BLaER1 (cell line): ENCODE data around the gene GPBP1L1.
"Not testable (repeated sequence)": the region's sequence is repeated elsewhere in the genome, so short reads cannot be mapped to it uniquely, and the experiment has no call there.

Source experiments
- H3K27ac ChIP-seq: shearing (Covaris generic); formaldehyde crosslinking; 2 replicates; pipeline ENCODE4 v1.8.1; 2022
- H3K27me3 ChIP-seq: shearing (Covaris generic); formaldehyde crosslinking; 2 replicates; pipeline ENCODE4 v1.8.1; 2022
- H3K36me3 ChIP-seq: shearing (Covaris generic); formaldehyde crosslinking; 2 replicates; pipeline ENCODE4 v1.8.1; 2022
- H3K4me1 ChIP-seq: shearing (Covaris generic); formaldehyde crosslinking; 2 replicates; pipeline ENCODE4 v1.8.1; 2022
- H3K4me2 ChIP-seq: shearing (Covaris generic); formaldehyde crosslinking; 2 replicates; pipeline ENCODE4 v1.8.1; 2022
- H3K4me3 ChIP-seq: shearing (Covaris generic); formaldehyde crosslinking; 2 replicates; pipeline ENCODE4 v1.8.1; 2022
- H3K9ac ChIP-seq: shearing (Covaris generic); formaldehyde crosslinking; 2 replicates; pipeline ENCODE4 v1.8.1; 2022
- H3K9me3 ChIP-seq: shearing (Covaris generic); formaldehyde crosslinking; 2 replicates; pipeline ENCODE4 v1.8.1; 2022
- H4K20me1 ChIP-seq: shearing (Covaris generic); formaldehyde crosslinking; 2 replicates; pipeline ENCODE4 v1.8.1; 2022
- Cebpa-rat ChIP-seq: shearing (Covaris generic); IDR thresholded peaks from 2 replicates; pipeline ENCODE4 v1.8.1; 2022

GPBP1L1 gene, protein sequence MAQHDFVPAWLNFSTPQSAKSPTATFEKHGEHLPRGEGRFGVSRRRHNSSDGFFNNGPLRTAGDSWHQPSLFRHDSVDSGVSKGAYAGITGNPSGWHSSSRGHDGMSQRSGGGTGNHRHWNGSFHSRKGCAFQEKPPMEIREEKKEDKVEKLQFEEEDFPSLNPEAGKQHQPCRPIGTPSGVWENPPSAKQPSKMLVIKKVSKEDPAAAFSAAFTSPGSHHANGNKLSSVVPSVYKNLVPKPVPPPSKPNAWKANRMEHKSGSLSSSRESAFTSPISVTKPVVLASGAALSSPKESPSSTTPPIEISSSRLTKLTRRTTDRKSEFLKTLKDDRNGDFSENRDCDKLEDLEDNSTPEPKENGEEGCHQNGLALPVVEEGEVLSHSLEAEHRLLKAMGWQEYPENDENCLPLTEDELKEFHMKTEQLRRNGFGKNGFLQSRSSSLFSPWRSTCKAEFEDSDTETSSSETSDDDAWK

DNA sequence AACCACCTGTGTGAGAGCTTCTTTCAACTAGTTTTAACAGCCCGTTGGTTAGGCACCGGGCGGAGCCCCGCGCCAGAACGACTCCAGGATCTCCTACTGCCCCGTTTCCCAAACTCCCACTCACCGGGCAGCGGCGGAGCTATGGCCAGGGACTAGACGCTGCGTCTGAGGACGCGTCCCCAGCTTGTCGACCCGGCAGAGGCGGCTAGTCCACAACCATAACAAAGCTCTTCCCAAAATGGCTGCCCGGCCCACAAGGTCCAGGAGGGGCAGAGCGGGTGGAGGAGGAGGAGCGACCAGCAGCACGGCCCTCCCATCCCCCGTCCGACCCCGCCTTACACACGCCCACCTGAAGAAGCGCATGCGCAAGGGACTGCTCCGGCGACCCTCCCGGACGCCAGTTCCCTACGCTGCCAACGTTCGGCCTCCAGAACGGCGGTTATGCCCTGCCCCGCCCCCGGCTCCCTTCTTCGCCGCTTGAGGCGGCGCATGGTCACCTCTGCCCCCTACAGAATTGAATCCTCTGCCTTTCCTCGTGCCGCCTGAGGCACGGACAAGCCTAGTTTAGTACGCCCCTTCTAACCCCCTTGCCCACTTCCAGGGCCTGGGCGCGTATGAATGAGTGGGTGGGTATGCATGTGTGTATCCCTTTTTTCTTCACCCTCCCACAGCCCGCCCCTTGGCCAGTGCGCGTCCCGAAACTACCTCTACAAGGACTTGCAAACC lies at the start of gene GPBP1L1:
TSS of gene GPBP1L1 (minus strand) at position 246 of the 726 bp plus-strand sequence. CDS start 27,446 bp downstream, outside the sequence.
- Histone ChIP-seq H4K20me1 (peaks cover 44% of the 10 kb centered on the region), H3K27ac (peak within 1 kb of the TSS; percentile 97), H3K4me2 (peak within 1 kb of the TSS; percentile 89), H3K9ac (peak within 1 kb of the TSS; percentile 97), H3K36me3 (peaks cover 24% of the 10 kb centered on the region), H3K27me3 (no peaks in the 10 kb centered on the region), H3K4me1 (peaks cover 46% of the 10 kb centered on the region), H3K9me3 (no peaks in the 10 kb centered on the region), H3K4me3 (peak within 1 kb of the TSS; percentile 99)
- no peak for TF ChIP-seq Cebpa-rat

DNA sequence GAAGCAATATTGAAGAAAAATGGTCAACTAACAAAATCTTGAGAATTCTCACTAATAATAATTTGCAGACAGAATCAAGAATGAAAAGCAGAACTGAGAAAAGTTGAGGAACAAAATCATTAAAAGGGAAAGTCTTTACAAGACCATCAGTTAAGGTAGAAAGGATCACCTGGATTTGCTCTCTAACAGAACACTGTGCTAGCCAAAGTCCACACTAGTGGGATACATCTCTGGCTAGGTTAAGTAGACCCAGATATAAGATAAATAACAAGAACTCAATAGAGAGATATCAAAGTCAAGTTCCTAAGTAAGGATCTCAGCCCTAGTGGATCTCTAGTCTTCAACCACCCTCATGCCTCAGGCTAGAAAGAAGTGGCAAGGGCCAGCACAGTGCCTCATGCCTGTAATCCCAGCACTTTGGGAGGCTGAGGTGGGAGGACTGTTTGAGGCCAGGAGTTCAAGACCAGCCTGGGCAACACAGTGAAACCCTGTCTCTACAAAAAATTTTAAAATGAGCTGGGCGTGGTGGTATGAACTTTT lies 44.5 kb upstream of the GPBP1L1 start:
- peaks cover 15% of the 10 kb centered on the region for H3K4me1 ChIP-seq
- H3K9me3 ChIP-seq: no peaks in the 10 kb centered on the region
- H3K9ac ChIP-seq: no peak overlapping the region
- no peak for TF ChIP-seq Cebpa-rat
- no peaks in the 10 kb centered on the region for H3K27me3 ChIP-seq
- H3K36me3 ChIP-seq: 0 out of 2 replicates have a peak, but pooled peaks cover 7% of the 10 kb centered on the region
- H3K27ac ChIP-seq: no peak overlapping the region
- no peaks in the 10 kb centered on the region for H4K20me1 ChIP-seq
- H3K4me2 ChIP-seq: no peak overlapping the region
- H3K4me3 ChIP-seq: no peak overlapping the region

DNA sequence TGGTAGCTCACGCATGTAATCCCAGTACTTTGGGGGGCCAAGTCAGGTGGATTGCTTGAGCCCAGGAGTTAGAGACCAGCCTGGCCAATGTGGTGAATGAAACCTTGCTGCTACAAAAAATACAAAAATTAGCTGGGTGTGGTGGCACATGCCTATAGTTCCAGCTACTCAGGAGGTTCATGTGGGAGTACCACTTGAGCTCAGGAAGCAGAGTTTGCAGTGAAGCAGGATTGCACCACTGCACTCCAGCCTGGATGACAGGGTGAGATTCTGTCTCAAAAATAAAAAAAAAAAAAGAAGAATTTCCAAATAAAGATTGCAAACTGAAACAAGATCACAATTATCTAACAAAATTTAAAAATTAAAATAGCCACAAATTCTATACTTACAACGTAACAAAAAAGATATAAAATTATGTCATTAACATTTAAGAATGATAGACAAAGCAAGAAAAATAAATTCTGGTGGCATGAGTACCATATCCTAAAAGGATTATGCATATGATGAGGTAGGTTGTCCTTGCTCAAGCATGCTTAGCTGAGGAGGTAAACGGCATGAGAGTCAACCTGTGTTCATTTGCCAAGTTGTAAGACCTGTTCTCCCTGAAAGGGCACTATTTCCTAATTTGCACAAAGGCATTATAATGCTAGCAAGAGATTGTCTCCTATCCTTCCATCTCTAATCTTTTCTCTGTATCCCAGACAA lies 43.9 kb upstream of the GPBP1L1 start:
- H3K27ac ChIP-seq: no peak overlapping the region
- no peaks in the 10 kb centered on the region for H3K27me3 ChIP-seq
- peaks cover 8% of the 10 kb centered on the region for H3K4me1 ChIP-seq
- H3K9ac ChIP-seq: no peak overlapping the region
- H4K20me1 ChIP-seq: no peaks in the 10 kb centered on the region
- H3K4me2 ChIP-seq: no peak overlapping the region
- H3K9me3 ChIP-seq: no peaks in the 10 kb centered on the region
- TF ChIP-seq Cebpa-rat: no peak
- 0 out of 2 replicates have a peak, but pooled peaks cover 7% of the 10 kb centered on the region for H3K36me3 ChIP-seq
- H3K4me3 ChIP-seq: no peak overlapping the region

- H3K36me3 ChIP-seq, H3K9ac ChIP-seq, H3K27ac ChIP-seq, H3K4me1 ChIP-seq, H3K4me2 ChIP-seq, H4K20me1 ChIP-seq, H3K27me3 ChIP-seq, H3K4me3 ChIP-seq, H3K9me3 ChIP-seq: not testable (repeated sequence)
Observed at GRCh38 chr1:45726007-45726406, 39.7 kb upstream of the GPBP1L1 start.

DNA sequence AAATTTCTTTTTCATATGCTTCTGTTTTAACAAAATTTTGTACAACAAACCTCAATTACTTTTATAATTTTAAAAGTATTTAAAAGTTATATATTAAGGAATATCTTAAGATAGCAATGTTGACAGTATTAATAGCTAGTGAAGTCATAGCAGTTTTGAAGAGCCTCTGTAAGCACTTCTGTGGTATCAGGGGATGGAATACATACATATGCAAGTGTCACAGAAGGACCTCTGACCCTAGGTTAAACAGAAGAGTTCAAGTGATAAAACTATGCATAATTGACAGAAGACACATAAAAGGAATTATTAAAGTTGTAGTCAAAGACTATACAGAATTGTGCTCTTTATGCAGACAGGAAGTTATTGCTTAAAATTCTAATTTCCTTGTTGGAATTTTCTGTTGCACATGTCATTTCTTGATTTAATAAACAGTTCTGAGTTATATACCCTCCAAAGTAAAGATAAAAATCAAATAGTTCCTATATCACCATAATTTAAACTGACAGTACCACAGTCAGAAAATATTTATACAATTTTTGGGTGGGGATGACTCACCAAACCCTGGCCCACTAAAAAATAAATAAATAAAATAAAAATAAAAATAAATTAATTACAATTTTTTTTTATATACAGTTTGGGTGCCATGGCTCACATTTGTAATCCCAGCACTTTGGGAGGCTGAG lies 37.1 kb upstream of the GPBP1L1 start:
- TF ChIP-seq Cebpa-rat: no peak

GRCh38 chr1:45722809-45723208 lies 36.5 kb upstream of the GPBP1L1 start:
- no peak for TF ChIP-seq Cebpa-rat
- no peak overlapping the region for H3K27ac ChIP-seq
- peaks cover 3% of the 10 kb centered on the region; the same call in 1 of the 2 replicates for H3K4me1 ChIP-seq
- H3K4me3 ChIP-seq: no peak overlapping the region
- H4K20me1 ChIP-seq: no peaks in the 10 kb centered on the region
- H3K4me2 ChIP-seq: no peak overlapping the region
- no peaks in the 10 kb centered on the region for H3K9me3 ChIP-seq
- H3K27me3 ChIP-seq: no peaks in the 10 kb centered on the region
- H3K36me3 ChIP-seq: 0 out of 2 replicates have a peak, but pooled peaks cover 7% of the 10 kb centered on the region
- H3K9ac ChIP-seq: no peak overlapping the region

More for the DNA sequence above, 37.1 kb upstream of the GPBP1L1 start:
- Histone ChIP-seq H3K9ac (no peak overlapping the region), H3K4me1 (peaks cover 3% of the 10 kb centered on the region; the same call in 1 of the 2 replicates), H3K9me3 (no peaks in the 10 kb centered on the region), H3K36me3 (0 out of 2 replicates have a peak, but pooled peaks cover 7% of the 10 kb centered on the region), H3K27ac (no peak overlapping the region), H3K4me2 (no peak overlapping the region), H3K4me3 (no peak overlapping the region), H3K27me3 (no peaks in the 10 kb centered on the region), H4K20me1 (no peaks in the 10 kb centered on the region)

GRCh38 chr1:45721207-45721606 lies 34.9 kb upstream of the GPBP1L1 start:
- no peaks in the 10 kb centered on the region for H3K27me3 ChIP-seq

DNA sequence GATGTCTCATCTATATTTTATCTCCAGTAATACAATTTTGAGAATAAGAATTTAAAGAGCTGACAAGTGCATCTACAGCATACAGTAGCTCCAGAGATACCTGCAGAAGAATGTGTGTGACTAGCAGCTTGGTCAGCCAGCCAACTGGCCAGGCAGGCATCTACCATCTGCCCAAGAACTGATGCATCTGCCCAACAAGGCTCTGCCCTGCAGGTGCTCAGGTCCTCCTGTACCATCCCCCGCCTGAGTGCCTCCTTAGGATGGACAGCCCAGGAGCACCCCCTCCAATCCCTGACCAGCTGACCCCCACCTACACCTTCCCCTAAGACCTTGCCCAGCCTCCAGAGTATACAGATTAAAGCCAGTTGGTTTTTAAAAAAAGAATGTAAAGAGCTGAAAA lies 32.0 kb upstream of the GPBP1L1 start:
- TF ChIP-seq Cebpa-rat: no peak
- peaks cover 3% of the 10 kb centered on the region; the same call in 1 of the 2 replicates for H3K4me1 ChIP-seq
- no peak overlapping the region for H3K4me2 ChIP-seq
- 0 out of 2 replicates have a peak, but pooled peaks cover 6% of the 10 kb centered on the region for H3K36me3 ChIP-seq
- H3K9me3 ChIP-seq: no peaks in the 10 kb centered on the region
- no peak overlapping the region for H3K9ac ChIP-seq
- H4K20me1 ChIP-seq: no peaks in the 10 kb centered on the region
- H3K27me3 ChIP-seq: no peaks in the 10 kb centered on the region
- no peak overlapping the region for H3K27ac ChIP-seq
- no peak overlapping the region for H3K4me3 ChIP-seq

More at GRCh38 chr1:45721207-45721606, 34.9 kb upstream of the GPBP1L1 start:
- Histone ChIP-seq H3K4me3 (no peak overlapping the region), H4K20me1 (no peaks in the 10 kb centered on the region), H3K36me3 (0 out of 2 replicates have a peak, but pooled peaks cover 2% of the 10 kb centered on the region), H3K9ac (no peak overlapping the region), H3K9me3 (no peaks in the 10 kb centered on the region), H3K4me1 (peaks cover 3% of the 10 kb centered on the region; the same call in 1 of the 2 replicates), H3K27ac (no peak overlapping the region), H3K4me2 (no peak overlapping the region)
- no peak for TF ChIP-seq Cebpa-rat

GRCh38 chr1:45717386-45717785 lies 31.1 kb upstream of the GPBP1L1 start:
- H3K27me3 ChIP-seq, H3K9me3 ChIP-seq, H3K27ac ChIP-seq, H3K9ac ChIP-seq, H3K36me3 ChIP-seq, H4K20me1 ChIP-seq, H3K4me2 ChIP-seq, H3K4me3 ChIP-seq, H3K4me1 ChIP-seq: not testable (repeated sequence)
